HL-60 (cell line): Measurements from ENCODE around the gene TP53BP1.

Experiments
- GABPA ChIP-seq: IDR thresholded peaks from 2 replicates; pipeline ENCODE4 v1.6.1; 2012; ENCODE audit warnings: low read depth
- POLR2AphosphoS5 ChIP-seq: IDR thresholded peaks from 2 replicates; pipeline ENCODE4 v1.6.1; 2012; ENCODE audit warnings: low read depth
- SPI1 ChIP-seq: IDR thresholded peaks from 2 replicates; pipeline ENCODE4 v1.6.1; 2012; ENCODE audit warnings: low read depth, mild to moderate bottlenecking, borderline replicate concordance
- TF ChIP-seq, protein P1 (sequence below): IDR thresholded peaks from one replicate; pipeline ENCODE4 v1.5.1; 2011; ENCODE audit warnings: low read length, control low read depth, inconsistent platforms; ENCODE audit not compliant: insufficient read depth
- TF ChIP-seq, protein P2 (sequence below): IDR thresholded peaks from 2 replicates; pipeline ENCODE4 v1.6.1; 2012; ENCODE audit warnings: low read depth; ENCODE audit not compliant: insufficient replicate concordance

DNA sequence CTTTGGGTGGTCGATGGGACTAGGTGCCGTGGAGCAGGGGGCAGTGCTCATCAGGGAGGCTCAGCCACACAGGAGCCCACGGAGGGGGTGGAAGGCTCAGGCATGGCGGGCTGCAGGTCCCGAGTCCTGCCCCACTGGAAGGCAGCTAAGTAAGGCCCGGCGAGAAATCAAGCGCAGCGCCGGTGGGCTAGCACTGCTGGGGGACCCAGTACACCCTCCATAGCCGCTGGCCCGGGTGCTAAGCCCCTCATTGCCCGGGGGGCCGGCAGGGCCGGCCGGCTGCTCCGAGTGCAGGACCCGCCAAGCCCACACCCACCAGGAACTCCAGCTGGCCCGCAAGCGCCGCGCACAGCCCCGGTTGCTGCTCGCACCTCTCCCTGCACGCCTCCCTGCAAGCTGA is 19.1 kb downstream of the TP53BP1 start:
- TF ChIP-seq, protein P1, sequence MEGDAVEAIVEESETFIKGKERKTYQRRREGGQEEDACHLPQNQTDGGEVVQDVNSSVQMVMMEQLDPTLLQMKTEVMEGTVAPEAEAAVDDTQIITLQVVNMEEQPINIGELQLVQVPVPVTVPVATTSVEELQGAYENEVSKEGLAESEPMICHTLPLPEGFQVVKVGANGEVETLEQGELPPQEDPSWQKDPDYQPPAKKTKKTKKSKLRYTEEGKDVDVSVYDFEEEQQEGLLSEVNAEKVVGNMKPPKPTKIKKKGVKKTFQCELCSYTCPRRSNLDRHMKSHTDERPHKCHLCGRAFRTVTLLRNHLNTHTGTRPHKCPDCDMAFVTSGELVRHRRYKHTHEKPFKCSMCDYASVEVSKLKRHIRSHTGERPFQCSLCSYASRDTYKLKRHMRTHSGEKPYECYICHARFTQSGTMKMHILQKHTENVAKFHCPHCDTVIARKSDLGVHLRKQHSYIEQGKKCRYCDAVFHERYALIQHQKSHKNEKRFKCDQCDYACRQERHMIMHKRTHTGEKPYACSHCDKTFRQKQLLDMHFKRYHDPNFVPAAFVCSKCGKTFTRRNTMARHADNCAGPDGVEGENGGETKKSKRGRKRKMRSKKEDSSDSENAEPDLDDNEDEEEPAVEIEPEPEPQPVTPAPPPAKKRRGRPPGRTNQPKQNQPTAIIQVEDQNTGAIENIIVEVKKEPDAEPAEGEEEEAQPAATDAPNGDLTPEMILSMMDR: no peak
- TF ChIP-seq, protein P2, sequence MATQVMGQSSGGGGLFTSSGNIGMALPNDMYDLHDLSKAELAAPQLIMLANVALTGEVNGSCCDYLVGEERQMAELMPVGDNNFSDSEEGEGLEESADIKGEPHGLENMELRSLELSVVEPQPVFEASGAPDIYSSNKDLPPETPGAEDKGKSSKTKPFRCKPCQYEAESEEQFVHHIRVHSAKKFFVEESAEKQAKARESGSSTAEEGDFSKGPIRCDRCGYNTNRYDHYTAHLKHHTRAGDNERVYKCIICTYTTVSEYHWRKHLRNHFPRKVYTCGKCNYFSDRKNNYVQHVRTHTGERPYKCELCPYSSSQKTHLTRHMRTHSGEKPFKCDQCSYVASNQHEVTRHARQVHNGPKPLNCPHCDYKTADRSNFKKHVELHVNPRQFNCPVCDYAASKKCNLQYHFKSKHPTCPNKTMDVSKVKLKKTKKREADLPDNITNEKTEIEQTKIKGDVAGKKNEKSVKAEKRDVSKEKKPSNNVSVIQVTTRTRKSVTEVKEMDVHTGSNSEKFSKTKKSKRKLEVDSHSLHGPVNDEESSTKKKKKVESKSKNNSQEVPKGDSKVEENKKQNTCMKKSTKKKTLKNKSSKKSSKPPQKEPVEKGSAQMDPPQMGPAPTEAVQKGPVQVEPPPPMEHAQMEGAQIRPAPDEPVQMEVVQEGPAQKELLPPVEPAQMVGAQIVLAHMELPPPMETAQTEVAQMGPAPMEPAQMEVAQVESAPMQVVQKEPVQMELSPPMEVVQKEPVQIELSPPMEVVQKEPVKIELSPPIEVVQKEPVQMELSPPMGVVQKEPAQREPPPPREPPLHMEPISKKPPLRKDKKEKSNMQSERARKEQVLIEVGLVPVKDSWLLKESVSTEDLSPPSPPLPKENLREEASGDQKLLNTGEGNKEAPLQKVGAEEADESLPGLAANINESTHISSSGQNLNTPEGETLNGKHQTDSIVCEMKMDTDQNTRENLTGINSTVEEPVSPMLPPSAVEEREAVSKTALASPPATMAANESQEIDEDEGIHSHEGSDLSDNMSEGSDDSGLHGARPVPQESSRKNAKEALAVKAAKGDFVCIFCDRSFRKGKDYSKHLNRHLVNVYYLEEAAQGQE: no peak
- TF ChIP-seq GABPA: no peak
- TF ChIP-seq POLR2AphosphoS5: no peak
- TF ChIP-seq SPI1: no peak
